Brain microvascular endothelial cell (primary cell): ENCODE data around the gene PKIG.

Experiments used
- DNase-seq: peaks from one replicate; pipeline ENCODE4 v3.0.0-alpha.2; 2020
- H3K27ac ChIP-seq: fragments of 250-450 bp; sonication (Bioruptor Pico); 2 replicates; pipeline ENCODE4 v1.5.1; 2020; ENCODE audit warnings: mild to moderate bottlenecking, moderate library complexity
- H3K27me3 ChIP-seq: fragments of 250-450 bp; sonication (Bioruptor Pico); replicated peaks from 2 replicates; pipeline ENCODE4 v1.5.1; 2020; ENCODE audit warnings: mild to moderate bottlenecking
- H3K36me3 ChIP-seq: fragments of 250-450 bp; sonication (Bioruptor Pico); replicated peaks from 2 replicates; pipeline ENCODE4 v1.5.1; 2020; ENCODE audit warnings: mild to moderate bottlenecking
- H3K4me3 ChIP-seq: 2 replicates; pipeline ENCODE4 v1.5.1; 2011; ENCODE audit warnings: low read depth, mild to moderate bottlenecking, control low read depth, low read length, moderate library complexity
- in situ Hi-C: cut with HindIII; loops from 2 replicates; pipeline ENCODE4 v1.10.0; 2017; ENCODE audit warnings: low sequenced_read_pairs, low pct_ligation_motif_present
- TF ChIP-seq, protein P1 (sequence below): IDR thresholded peaks from 2 replicates; pipeline ENCODE4 v1.5.1; 2011; ENCODE audit warnings: low read depth, mild to moderate bottlenecking, moderate library complexity, low read length, control low read depth, inconsistent platforms; ENCODE audit errors: missing control alignments

The PKIG gene

DNA sequence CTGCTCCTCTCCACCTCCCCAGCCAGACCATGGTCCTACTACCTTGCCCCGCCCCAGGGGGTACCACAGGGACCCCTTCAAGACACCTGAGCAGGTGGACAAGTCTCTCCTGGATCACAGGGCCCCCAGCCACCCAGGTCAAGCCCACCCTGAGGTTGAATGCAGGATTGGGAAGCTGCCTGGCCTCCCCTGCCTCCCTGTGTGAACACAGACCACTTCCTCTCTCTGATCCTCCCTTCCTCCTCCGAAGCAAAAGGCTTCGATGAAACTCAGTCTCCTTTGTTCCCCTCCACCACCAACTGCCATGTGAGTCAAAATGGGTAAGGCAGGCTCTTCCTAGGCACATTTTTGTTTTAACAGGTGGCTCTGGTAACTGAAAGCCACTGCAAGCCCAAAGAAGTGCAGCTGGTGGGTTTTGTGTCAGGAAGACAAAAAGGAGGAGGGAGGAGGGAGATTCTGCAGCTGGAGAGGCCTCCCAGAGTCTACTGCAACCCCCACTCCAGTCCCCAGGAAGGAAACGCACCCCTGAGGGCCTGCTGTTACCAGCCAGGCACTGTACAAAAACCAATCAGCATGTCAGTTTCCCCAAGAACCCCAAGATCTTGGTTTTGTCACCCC lies 63.8 kb downstream of the PKIG start:
- TF ChIP-seq, protein P1, sequence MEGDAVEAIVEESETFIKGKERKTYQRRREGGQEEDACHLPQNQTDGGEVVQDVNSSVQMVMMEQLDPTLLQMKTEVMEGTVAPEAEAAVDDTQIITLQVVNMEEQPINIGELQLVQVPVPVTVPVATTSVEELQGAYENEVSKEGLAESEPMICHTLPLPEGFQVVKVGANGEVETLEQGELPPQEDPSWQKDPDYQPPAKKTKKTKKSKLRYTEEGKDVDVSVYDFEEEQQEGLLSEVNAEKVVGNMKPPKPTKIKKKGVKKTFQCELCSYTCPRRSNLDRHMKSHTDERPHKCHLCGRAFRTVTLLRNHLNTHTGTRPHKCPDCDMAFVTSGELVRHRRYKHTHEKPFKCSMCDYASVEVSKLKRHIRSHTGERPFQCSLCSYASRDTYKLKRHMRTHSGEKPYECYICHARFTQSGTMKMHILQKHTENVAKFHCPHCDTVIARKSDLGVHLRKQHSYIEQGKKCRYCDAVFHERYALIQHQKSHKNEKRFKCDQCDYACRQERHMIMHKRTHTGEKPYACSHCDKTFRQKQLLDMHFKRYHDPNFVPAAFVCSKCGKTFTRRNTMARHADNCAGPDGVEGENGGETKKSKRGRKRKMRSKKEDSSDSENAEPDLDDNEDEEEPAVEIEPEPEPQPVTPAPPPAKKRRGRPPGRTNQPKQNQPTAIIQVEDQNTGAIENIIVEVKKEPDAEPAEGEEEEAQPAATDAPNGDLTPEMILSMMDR, result no peak
- Histone ChIP-seq H3K36me3 (no peaks in the 10 kb centered on the region), H3K27ac (peak overlapping the region; percentile 28), H3K27me3 (no peaks in the 10 kb centered on the region), H3K4me3 (no peak overlapping the region)
- in situ Hi-C loops, result no loop called here
- peak; percentile 14 for DNase-seq

DNA sequence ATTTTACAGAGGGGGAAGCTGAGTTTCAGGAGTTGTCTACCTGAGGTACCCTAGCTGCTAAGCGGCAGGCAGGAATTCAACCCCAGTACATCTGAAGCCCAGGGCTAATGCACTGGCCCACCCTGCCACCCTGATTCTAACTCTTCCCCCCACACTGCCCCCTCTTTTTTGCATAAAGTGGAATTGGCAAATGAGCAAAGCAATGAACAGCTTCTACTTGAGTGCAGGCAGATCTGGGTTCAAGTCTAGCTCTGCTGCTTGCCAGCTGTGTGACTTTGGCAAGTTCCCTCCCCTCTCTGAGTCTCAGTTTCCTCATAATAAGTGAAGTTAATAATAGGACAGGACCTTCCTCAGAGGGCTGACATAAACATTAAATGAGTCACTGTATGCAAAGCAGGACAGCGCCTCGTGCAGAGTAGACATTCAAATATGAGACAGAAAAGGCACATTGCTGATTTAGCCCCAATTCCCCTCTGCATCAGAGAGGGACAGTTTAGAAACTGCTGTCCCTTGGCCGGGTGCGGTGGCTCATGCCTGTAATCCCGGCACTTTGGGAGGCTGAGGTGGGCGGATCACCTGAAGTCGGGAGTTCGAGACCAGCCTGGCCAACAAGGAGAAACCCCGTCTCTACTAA lies 64.4 kb downstream of the PKIG start:
- Histone ChIP-seq H3K27me3 (no peaks in the 10 kb centered on the region), H3K4me3 (no peak overlapping the region), H3K36me3 (no peaks in the 10 kb centered on the region), H3K27ac (peak overlapping the region; percentile 28)
- in situ Hi-C loops, result no loop called here
- TF ChIP-seq, protein P1, result no peak
- peak; percentile 63 for DNase-seq

DNA sequence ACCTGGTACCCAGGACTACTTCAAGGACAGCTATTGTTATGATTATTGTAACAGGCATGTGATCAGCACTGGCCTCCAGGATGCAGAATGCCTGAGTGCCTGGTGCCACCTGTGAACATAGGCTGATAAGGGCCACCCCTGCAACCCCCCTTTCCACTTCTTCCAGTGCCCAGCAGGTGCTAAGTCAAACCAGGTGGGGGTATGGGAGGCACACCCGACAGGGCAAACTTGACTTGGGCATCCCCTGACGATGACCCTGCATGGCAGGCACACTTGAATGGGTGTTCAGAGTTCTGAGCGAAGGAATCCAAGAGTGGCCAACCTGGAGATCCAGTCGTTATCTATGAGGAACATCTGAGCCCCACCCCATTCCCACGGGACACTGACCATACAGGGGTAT lies 65.7 kb downstream of the PKIG start:
- no peak for DNase-seq
- Histone ChIP-seq H3K27ac (no peak overlapping the region), H3K4me3 (no peak overlapping the region), H3K36me3 (no peaks in the 10 kb centered on the region), H3K27me3 (no peaks in the 10 kb centered on the region)
- in situ Hi-C loops, result no loop called here
- TF ChIP-seq, protein P1, result no peak

DNA sequence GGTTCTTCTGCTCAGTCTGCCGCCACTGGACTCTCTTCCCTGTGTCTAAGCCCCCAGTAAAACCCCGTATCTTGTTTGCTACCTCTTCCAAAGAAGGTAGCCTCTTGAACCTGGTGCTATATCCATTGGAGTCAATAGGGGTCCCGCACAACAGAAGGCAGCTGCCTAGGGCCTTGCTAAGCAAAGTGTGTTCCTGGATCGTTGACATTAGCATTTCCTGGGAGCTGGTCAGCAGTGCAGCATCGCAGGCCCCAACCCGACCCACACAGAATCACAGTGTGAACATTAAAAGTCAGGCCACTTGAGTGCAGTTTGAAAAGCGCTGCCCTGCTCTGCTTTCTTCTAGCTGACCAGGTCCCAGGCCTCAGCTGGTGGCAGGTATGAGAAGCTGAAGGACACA lies 66.2 kb downstream of the PKIG start:
- Histone ChIP-seq H3K27ac (no peak overlapping the region), H3K36me3 (no peaks in the 10 kb centered on the region), H3K27me3 (no peaks in the 10 kb centered on the region), H3K4me3 (no peak overlapping the region)
- TF ChIP-seq, protein P1, result no peak
- in situ Hi-C loops, result no loop called here
- DNase-seq, result no peak

DNA sequence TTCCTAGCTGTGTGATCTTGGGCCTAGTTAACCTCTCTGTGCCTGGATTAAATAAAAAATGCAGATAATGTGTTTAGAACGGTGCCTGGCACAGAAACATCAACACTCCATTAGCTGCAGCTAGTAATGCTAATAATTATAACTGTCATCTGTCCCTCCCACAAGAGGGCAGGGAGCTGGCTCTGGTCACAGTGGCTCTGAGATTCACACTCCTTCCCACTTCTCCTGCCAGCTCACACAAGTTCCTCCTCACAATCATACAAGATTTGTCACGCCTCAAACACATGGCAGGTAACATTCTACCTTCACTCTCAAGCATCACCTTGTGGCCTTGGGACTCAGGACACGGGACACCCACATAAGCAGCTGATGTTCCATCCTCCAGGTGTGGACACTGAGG lies 66.7 kb downstream of the PKIG start:
- TF ChIP-seq, protein P1, result no peak
- no peak overlapping the region for H3K27ac ChIP-seq
- no peaks in the 10 kb centered on the region for H3K27me3 ChIP-seq
- no peak overlapping the region for H3K4me3 ChIP-seq
- no peak for DNase-seq
- in situ Hi-C loops, result no loop called here
- no peaks in the 10 kb centered on the region for H3K36me3 ChIP-seq

DNA sequence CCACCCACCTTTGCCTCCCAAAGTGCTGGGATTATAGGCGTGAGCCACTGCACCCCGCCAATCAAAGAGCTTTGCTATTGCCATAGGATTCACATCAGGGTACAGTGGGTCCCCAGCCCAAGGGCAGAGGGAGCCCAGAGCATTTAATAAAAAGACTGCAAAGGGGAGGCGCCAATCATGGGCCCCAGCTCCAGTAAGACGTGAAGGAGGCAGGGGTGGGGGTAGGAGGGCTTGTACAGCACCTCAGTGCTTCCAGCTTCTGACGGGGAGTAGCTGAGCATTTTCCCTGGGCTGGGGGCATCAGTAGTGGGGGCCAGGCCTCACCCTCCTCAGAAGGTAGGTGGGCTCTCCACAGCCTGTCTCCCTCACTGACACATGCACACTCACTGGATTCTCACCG lies 67.6 kb downstream of the PKIG start:
- no peak for DNase-seq
- Histone ChIP-seq H3K27ac (no peak overlapping the region), H3K4me3 (no peak overlapping the region), H3K36me3 (no peaks in the 10 kb centered on the region), H3K27me3 (no peaks in the 10 kb centered on the region)
- in situ Hi-C loops, result no loop called here
- TF ChIP-seq, protein P1, result no peak
